Measurements from ENCODE around the gene TSPO. TPM values are rescaled to one million over a fixed set of nuclear protein-coding genes. Genes with fewer than 3 reads are reported as not detected.
"Not testable (repeated sequence)": the region's sequence is repeated elsewhere in the genome, so short reads cannot be mapped to it uniquely, and the experiment has no call there.

Gene TSPO
- 185 and 195 TPM in 2 replicates for total RNA-seq (2022)
- percentile 72 among the genes with signal in this experiment for Bru-seq, nascent RNA
- BruChase-seq, experiment 1, labeled RNA remaining after a 6-hour chase: percentile 75 among the genes with signal in this experiment
- percentile 71 among the genes with signal in this experiment for BruChase-seq, experiment 2, labeled RNA remaining after a 2-hour chase
- long read RNA-seq, transcript TSPO-206 (3 exons, 636 nt): minor isoform, 9 of 477 reads
- long read RNA-seq, transcript TSPO-202 (4 exons, 881 nt): major isoform, 376 of 477 reads
- long read RNA-seq, transcript TSPO-203 (4 exons, 1,075 nt): minor isoform, 9 of 477 reads
- long read RNA-seq, partial matches to known transcripts: 22 of 477 reads
- long read RNA-seq, other reads (novel, unspliced or antisense): 60 of 477 reads

DNA sequence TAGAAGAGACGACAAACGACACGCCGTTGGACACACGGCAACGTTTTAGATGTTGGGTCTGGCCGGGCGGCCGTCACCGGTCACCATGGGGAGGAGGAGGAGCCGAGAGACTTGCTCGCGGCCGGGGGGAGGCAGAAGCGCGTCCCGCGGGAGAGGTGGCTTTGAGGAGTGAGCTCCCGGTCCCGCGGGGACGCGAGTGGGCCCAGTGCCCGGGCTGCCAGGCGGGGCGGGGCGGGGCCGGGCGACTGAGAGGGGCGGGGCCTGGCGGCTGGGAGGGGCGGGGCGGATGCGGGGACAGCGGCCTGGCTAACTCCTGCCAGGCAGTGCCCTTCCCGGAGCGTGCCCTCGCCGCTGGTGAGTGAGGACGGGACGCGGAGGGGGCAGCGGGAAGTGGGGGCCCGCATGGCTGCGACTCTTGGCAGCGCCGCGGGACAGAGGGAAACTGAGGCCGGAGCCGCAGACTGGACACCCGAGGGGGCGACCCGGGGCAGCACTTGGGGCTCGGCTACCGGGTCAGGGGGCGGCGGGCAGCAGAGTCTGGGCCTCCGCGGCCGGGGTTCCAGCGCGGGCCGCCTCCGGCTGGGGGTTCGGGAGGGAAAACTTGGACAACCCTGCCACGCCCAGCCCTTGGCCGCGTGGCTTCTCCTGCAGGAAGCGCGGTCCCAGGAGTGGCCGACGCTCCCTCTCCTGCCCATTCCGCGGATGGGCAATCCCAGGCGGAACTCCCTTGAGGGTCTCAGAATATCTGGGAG lies at the start of gene TSPO:
Gene TSPO, plus strand, starts transcription at position 309 of the 752 bp plus-strand sequence. CDS start 7,680 bp downstream, outside the sequence.
- no TSS peak for BruUV-seq (replicated peaks)

DNA sequence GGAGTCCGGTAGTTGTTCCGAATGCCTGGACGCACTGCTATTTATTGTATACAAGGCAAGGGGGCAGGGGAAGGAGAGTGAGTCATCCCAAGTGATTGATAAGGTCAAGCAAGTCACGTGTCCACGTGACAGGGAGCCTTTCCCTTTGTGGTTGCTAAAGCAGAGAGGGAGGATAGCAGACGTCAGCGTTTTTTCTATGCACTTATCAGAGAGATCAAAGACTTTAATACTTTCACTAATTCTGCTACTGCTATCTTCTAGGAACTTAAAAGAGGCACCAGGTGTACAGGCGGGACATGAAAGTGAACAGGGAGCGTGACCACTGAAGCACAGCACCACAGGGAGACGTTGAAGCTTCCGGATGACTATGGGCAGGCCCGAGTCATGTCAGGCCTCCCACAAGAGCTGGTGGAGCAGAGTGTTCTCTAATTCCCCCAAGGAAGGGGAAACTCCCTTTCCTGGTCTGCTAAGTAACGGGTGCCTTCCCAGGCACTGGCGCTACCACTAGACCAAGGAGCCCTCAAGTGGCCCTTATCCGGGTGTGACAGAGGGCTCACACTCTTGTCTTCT lies 47.2 kb upstream of the TSPO start:
- BruUV-seq (replicated peaks); intact Hi-C loops (cut with micrococcal nuclease; ENCODE audit: unreplicated experiment); H3K27me3 Mint-ChIP-seq (ENCODE audit: unreplicated experiment); H3K4me3 Mint-ChIP-seq (ENCODE audit: low read depth, unreplicated experiment); H3K9me3 Mint-ChIP-seq (ENCODE audit: low read depth, unreplicated experiment); CTCF ChIA-PET; H3K27ac Mint-ChIP-seq (ENCODE audit: unreplicated experiment); DNase-seq: not testable (repeated sequence)
- Mint-ChIP-seq H3K4me1 (ENCODE audit: low read depth, unreplicated experiment) (peaks cover 20% of the 10 kb centered on the region), H3K36me3 (ENCODE audit: insufficient read depth, unreplicated experiment) (peaks cover 11% of the 10 kb centered on the region)

More for the DNA sequence above, at the start of gene TSPO:
- Mint-ChIP-seq H3K27ac (ENCODE audit: unreplicated experiment) (peak within 1 kb of the TSS; percentile 70), H3K4me1 (ENCODE audit: low read depth, unreplicated experiment) (peaks cover 8% of the 10 kb centered on the region), H3K36me3 (ENCODE audit: insufficient read depth, unreplicated experiment) (peaks cover 33% of the 10 kb centered on the region), H3K27me3 (ENCODE audit: unreplicated experiment) (no peaks in the 10 kb centered on the region), H3K9me3 (ENCODE audit: low read depth, unreplicated experiment) (no peaks in the 10 kb centered on the region), H3K4me3 (ENCODE audit: low read depth, unreplicated experiment) (peak within 1 kb of the TSS; percentile 69)
- CTCF ChIA-PET: interaction anchor here (0.6 to 1.5 kb wide), 2 partner anchors 10 to 276 kb away, joined by 3 to 5 read pairs; no protein-coding TSS in a partner anchor
- TF ChIP-seq, protein P1, sequence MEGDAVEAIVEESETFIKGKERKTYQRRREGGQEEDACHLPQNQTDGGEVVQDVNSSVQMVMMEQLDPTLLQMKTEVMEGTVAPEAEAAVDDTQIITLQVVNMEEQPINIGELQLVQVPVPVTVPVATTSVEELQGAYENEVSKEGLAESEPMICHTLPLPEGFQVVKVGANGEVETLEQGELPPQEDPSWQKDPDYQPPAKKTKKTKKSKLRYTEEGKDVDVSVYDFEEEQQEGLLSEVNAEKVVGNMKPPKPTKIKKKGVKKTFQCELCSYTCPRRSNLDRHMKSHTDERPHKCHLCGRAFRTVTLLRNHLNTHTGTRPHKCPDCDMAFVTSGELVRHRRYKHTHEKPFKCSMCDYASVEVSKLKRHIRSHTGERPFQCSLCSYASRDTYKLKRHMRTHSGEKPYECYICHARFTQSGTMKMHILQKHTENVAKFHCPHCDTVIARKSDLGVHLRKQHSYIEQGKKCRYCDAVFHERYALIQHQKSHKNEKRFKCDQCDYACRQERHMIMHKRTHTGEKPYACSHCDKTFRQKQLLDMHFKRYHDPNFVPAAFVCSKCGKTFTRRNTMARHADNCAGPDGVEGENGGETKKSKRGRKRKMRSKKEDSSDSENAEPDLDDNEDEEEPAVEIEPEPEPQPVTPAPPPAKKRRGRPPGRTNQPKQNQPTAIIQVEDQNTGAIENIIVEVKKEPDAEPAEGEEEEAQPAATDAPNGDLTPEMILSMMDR (IDR thresholded peaks at IDR 0.05; ENCODE audit: unreplicated experiment): no peak
- DNase-seq: peak; percentile 67
- intact Hi-C loops (cut with micrococcal nuclease; ENCODE audit: unreplicated experiment): no loop called here

DNA sequence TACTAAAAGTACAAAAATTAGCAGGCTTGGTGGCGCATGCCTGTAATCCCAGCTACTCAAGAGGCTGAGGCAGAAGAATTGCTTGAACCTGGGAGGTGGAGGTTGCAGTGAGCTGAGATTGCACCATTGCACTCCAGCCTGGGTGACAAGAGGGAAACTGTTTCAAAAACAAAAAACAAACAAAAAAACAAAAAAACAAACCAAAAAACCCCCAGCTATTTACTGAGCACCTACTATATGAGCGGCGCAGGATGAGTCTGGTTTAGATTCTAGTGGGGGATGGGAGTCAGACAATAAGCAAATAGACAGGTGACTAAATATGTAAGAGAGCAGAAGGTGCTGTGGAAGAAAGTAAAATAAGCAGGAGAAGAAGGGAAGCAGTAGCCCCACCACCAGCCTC lies 46.4 kb upstream of the TSPO start:
- Mint-ChIP-seq H3K4me1 (ENCODE audit: low read depth, unreplicated experiment) (peaks cover 19% of the 10 kb centered on the region), H3K36me3 (ENCODE audit: insufficient read depth, unreplicated experiment) (peaks cover 12% of the 10 kb centered on the region)
- H3K9me3 Mint-ChIP-seq (ENCODE audit: low read depth, unreplicated experiment); BruUV-seq (replicated peaks); H3K4me3 Mint-ChIP-seq (ENCODE audit: low read depth, unreplicated experiment); H3K27ac Mint-ChIP-seq (ENCODE audit: unreplicated experiment); H3K27me3 Mint-ChIP-seq (ENCODE audit: unreplicated experiment); DNase-seq; intact Hi-C loops (cut with micrococcal nuclease; ENCODE audit: unreplicated experiment): not testable (repeated sequence)
- CTCF ChIA-PET: interaction anchor here (0.7 kb wide), 1 partner anchor 10 kb away, joined by 3 read pairs; no protein-coding TSS in a partner anchor

DNA sequence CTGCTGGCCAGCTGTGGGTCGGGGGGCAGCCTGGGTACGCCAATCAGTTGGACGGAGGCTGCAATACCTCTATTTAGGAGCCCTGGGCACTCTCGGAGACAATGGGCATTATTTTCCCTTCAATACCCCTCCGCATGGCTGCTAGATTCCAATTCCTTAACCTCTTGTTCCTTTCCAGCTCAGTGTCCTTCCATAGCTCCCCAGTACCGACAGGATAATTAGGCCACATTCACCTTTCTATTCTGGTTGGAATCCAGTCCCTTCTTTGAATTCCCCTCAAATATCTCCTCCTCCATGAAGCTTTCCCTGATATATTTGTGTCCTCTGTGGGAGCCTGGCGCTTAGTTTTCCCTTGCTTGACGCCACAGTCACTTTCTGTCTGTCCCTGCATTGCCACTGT lies 45.1 kb upstream of the TSPO start:
- H3K27ac Mint-ChIP-seq (ENCODE audit: unreplicated experiment): no peak overlapping the region
- peaks cover 18% of the 10 kb centered on the region for H3K36me3 Mint-ChIP-seq (ENCODE audit: insufficient read depth, unreplicated experiment)
- TF ChIP-seq, protein P1 (IDR thresholded peaks at IDR 0.05; ENCODE audit: unreplicated experiment): no peak
- H3K4me3 Mint-ChIP-seq (ENCODE audit: low read depth, unreplicated experiment): no peak overlapping the region
- no peaks in the 10 kb centered on the region for H3K9me3 Mint-ChIP-seq (ENCODE audit: low read depth, unreplicated experiment)
- H3K4me1 Mint-ChIP-seq (ENCODE audit: low read depth, unreplicated experiment): peaks cover 12% of the 10 kb centered on the region
- CTCF ChIA-PET: interaction anchor here (0.6 to 0.7 kb wide), 3 partner anchors 27 to 290 kb away, joined by 3 to 6 read pairs (median 3); no protein-coding TSS in a partner anchor
- BruUV-seq (replicated peaks): no TSS peak
- intact Hi-C loops (cut with micrococcal nuclease; ENCODE audit: unreplicated experiment): no loop called here
- DNase-seq: no peak
- no peaks in the 10 kb centered on the region for H3K27me3 Mint-ChIP-seq (ENCODE audit: unreplicated experiment)

- CTCF ChIA-PET: no interaction called here
Observed at GRCh38 chr22:43109511-43109910, 41.8 kb upstream of the TSPO start.

More at GRCh38 chr22:43109511-43109910, 41.8 kb upstream of the TSPO start:
- TF ChIP-seq, protein P1 (IDR thresholded peaks at IDR 0.05; ENCODE audit: unreplicated experiment): no peak
- Mint-ChIP-seq H3K36me3 (ENCODE audit: insufficient read depth, unreplicated experiment) (peaks cover 28% of the 10 kb centered on the region), H3K4me3 (ENCODE audit: low read depth, unreplicated experiment) (no peak overlapping the region), H3K4me1 (ENCODE audit: low read depth, unreplicated experiment) (peaks cover 22% of the 10 kb centered on the region), H3K27me3 (ENCODE audit: unreplicated experiment) (no peaks in the 10 kb centered on the region), H3K9me3 (ENCODE audit: low read depth, unreplicated experiment) (no peaks in the 10 kb centered on the region), H3K27ac (ENCODE audit: unreplicated experiment) (no peak overlapping the region)
- no peak for DNase-seq
- intact Hi-C loops (cut with micrococcal nuclease; ENCODE audit: unreplicated experiment): no loop called here
- BruUV-seq (replicated peaks): no TSS peak
